Breast epithelium (tissue), 4 donors: ENCODE measurements around the gene HDGFL1. TPM values are rescaled to one million over a fixed set of nuclear protein-coding genes. Genes with fewer than 3 reads are reported as not detected.

ENCODE experiments used
- DNase-seq, 2 donors: peaks; one replicate each; pipeline ENCODE4 v3.0.0-alpha.2; 2019; ENCODE audit warnings: low spot score in 2 of 2
- H3K27ac ChIP-seq, 2 donors: fragments of 200-600 bp; sonication (generic) in 1 of 2; one replicate each; pipeline ENCODE4 v1.5.1; 2016 to 2019; ENCODE audit warnings: mild to moderate bottlenecking in 1 of 2
- H3K27me3 ChIP-seq, 2 donors: fragments of 200-600 bp; sonication (generic) in 1 of 2; one replicate each; pipeline versions ENCODE4 v1.5.1 to v1.6.0; 2017 to 2019; ENCODE audit warnings: control low read depth in 1 of 2, mild to moderate bottlenecking in 1 of 2
- H3K36me3 ChIP-seq: fragments of 200-600 bp; one replicate; pipeline ENCODE4 v1.5.1; 2019
- H3K4me1 ChIP-seq, 2 donors: fragments of 200-600 bp; sonication (generic); one replicate each; pipeline ENCODE4 v1.5.1; 2016 to 2019; ENCODE audit warnings: control low read depth in 1 of 2
- H3K4me3 ChIP-seq, 3 donors: fragments of 200-600 bp; sonication (generic); 1 replicate in 2 of 3; 2 replicates in 1 of 3; pipeline ENCODE4 v1.5.1; 2016 to 2019; ENCODE audit warnings: mild to moderate bottlenecking in 3 of 3, moderate library complexity in 2 of 3
- H3K9me3 ChIP-seq, 2 donors: fragments of 200-600 bp; sonication (generic) in 1 of 2; one replicate each; pipeline ENCODE4 v1.5.1; 2016 to 2019; ENCODE audit warnings: control low read depth in 1 of 2
- POLR2A ChIP-seq: fragments of 450-650 bp; IDR thresholded peaks from one replicate; pipeline ENCODE4 v1.6.1; 2016; ENCODE audit warnings: antibody characterized with exemption, mild to moderate bottlenecking, moderate library complexity
- POLR2AphosphoS5 ChIP-seq, 3 donors: sonication (generic); formaldehyde crosslinking; IDR thresholded peaks; one replicate each; pipeline ENCODE4 v1.6.1; 2017; ENCODE audit warnings: antibody characterized with exemption in 3 of 3
- intact Hi-C: fragments of 100-400 bp; cut with DNase I; formaldehyde crosslinking; loops from one replicate; pipeline ENCODE4 v1.15.1; 2023; ENCODE audit warnings: low total_unique reads
- total RNA-seq, 3 donors: library from RNA; depleted of rRNA; stranded (reverse); fragments of >200 nt; gene quantifications; one replicate each; pipeline ENCODE4 v1.1.0, GENCODE V29; 2016
- TF ChIP-seq, protein P1 (sequence below), 3 donors: fragments of 450-650 bp; IDR thresholded peaks; one replicate each; pipeline ENCODE4 v1.5.1; 2016 to 2017; ENCODE audit warnings: antibody characterized with exemption in 3 of 3, mild to moderate bottlenecking in 3 of 3, moderate library complexity in 3 of 3

Gene HDGFL1
- not detected for total RNA-seq

GRCh38 chr6:22569281-22570184 lies at the start of gene HDGFL1:
Gene HDGFL1, plus strand, starts transcription at chr6:22569566. Its CDS starts 10 bp downstream, at chr6:22569576.
- intact Hi-C loops: no loop called here

DNA sequence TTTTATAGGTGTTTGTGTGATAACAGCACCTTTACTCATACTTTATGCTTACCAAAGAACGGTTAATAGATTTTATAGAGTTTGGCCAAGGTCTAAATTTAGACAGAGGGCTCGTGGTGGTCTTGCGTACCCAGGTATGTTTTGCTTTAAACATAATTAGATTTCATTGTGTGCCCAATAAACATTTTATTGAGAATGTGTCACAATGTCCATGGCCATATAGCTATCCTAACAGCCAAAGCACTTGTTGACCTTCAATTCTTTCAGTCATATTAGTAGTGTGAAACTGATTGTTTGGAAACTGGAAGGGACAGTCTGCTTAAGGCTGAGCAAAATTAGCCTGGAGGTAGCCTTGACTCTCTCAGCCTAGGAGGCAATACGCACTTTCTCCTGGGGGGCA lies 48.3 kb upstream of the HDGFL1 start:
- no peak overlapping the region for H3K27ac ChIP-seq
- H3K27me3 ChIP-seq: no peaks in the 10 kb centered on the region
- H3K4me1 ChIP-seq: no peaks in the 10 kb centered on the region
- H3K36me3 ChIP-seq: no peaks in the 10 kb centered on the region
- no peaks in the 10 kb centered on the region for H3K9me3 ChIP-seq
- TF ChIP-seq POLR2AphosphoS5 (IDR thresholded peaks at IDR 0.05) (no peak), POLR2A (no peak)
- TF ChIP-seq, protein P1, sequence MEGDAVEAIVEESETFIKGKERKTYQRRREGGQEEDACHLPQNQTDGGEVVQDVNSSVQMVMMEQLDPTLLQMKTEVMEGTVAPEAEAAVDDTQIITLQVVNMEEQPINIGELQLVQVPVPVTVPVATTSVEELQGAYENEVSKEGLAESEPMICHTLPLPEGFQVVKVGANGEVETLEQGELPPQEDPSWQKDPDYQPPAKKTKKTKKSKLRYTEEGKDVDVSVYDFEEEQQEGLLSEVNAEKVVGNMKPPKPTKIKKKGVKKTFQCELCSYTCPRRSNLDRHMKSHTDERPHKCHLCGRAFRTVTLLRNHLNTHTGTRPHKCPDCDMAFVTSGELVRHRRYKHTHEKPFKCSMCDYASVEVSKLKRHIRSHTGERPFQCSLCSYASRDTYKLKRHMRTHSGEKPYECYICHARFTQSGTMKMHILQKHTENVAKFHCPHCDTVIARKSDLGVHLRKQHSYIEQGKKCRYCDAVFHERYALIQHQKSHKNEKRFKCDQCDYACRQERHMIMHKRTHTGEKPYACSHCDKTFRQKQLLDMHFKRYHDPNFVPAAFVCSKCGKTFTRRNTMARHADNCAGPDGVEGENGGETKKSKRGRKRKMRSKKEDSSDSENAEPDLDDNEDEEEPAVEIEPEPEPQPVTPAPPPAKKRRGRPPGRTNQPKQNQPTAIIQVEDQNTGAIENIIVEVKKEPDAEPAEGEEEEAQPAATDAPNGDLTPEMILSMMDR (IDR thresholded peaks at IDR 0.05): no peak
- no peak overlapping the region for H3K4me3 ChIP-seq
- intact Hi-C loops: no loop called here
- no peak for DNase-seq

More at GRCh38 chr6:22569281-22570184, at the start of gene HDGFL1:
- Histone ChIP-seq H3K4me1 (no peaks in the 10 kb centered on the region), H3K4me3 (no peak within 1 kb of the TSS), H3K27ac (no peak within 1 kb of the TSS), H3K9me3 (peaks cover 0 to 9% of the 10 kb centered on the region in 2 donors), H3K36me3 (no peaks in the 10 kb centered on the region), H3K27me3 (no peaks in the 10 kb centered on the region)
- no peak for DNase-seq
- TF ChIP-seq, protein P1 (IDR thresholded peaks at IDR 0.05): no peak
- TF ChIP-seq POLR2A (no peak), POLR2AphosphoS5 (IDR thresholded peaks at IDR 0.05) (no peak)

GRCh38 chr6:22526736-22527135 lies 42.6 kb upstream of the HDGFL1 start:
- Histone ChIP-seq H3K9me3 (no peaks in the 10 kb centered on the region), H3K36me3 (no peaks in the 10 kb centered on the region), H3K4me3 (no peak overlapping the region), H3K27ac (no peak overlapping the region), H3K27me3 (no peaks in the 10 kb centered on the region), H3K4me1 (no peaks in the 10 kb centered on the region)
- intact Hi-C loops: no loop called here
- TF ChIP-seq POLR2AphosphoS5 (IDR thresholded peaks at IDR 0.05) (no peak), POLR2A (no peak)
- TF ChIP-seq, protein P1 (IDR thresholded peaks at IDR 0.05): no peak
- DNase-seq: no peak

DNA sequence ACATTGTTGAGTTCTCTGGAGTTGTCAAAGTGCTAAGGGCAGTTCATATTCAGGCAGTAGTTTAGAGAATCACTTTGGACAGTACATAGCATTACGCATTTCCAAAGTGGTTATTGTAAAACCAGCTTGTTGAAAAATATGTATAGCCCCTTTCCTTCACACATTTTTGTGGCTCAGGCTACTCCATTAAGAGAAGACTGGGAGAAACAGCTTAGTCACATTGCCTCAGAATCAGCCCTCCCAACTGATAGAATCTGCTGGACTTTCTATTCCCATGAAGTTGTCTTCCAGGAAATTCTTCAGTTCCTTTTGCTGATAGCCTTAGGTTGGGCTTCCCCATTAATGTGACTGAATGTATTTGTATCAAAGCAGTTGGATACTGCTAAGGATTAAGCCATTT lies 39.5 kb upstream of the HDGFL1 start:
- no peaks in the 10 kb centered on the region for H3K27me3 ChIP-seq
- H3K9me3 ChIP-seq: no peaks in the 10 kb centered on the region
- intact Hi-C loops: no loop called here
- TF ChIP-seq, protein P1 (IDR thresholded peaks at IDR 0.05): no peak
- TF ChIP-seq POLR2A: no peak
- TF ChIP-seq POLR2AphosphoS5 (IDR thresholded peaks at IDR 0.05): no peak
- no peak overlapping the region for H3K4me3 ChIP-seq
- no peaks in the 10 kb centered on the region for H3K36me3 ChIP-seq
- no peaks in the 10 kb centered on the region for H3K4me1 ChIP-seq
- H3K27ac ChIP-seq: no peak overlapping the region
- no peak for DNase-seq

GRCh38 chr6:22530506-22530905 lies 38.9 kb upstream of the HDGFL1 start:
- Histone ChIP-seq H3K4me1 (no peaks in the 10 kb centered on the region), H3K36me3 (no peaks in the 10 kb centered on the region), H3K27ac (no peak overlapping the region), H3K4me3 (no peak overlapping the region), H3K9me3 (no peaks in the 10 kb centered on the region), H3K27me3 (no peaks in the 10 kb centered on the region)
- intact Hi-C loops: no loop called here
- TF ChIP-seq, protein P1 (IDR thresholded peaks at IDR 0.05): no peak
- TF ChIP-seq POLR2AphosphoS5 (IDR thresholded peaks at IDR 0.05) (no peak), POLR2A (no peak)
- DNase-seq: no peak
